CD4-positive, alpha-beta T cell treated with Interleukin-1 beta for 1 hour (primary cell): ENCODE data around the gene PPP1R1A.

Source experiments
- DNase-seq, 2 donors: peaks; one replicate each; pipeline ENCODE4 v3.0.0-alpha.2; 2020 to 2022

Gene PPP1R1A

GRCh38 chr12:54588110-54588889 lies at the start of gene PPP1R1A:
Gene PPP1R1A, minus strand, starts transcription at chr12:54588659. Its CDS starts 171 bp downstream, at chr12:54588488.
- no peak for DNase-seq

- no peak for DNase-seq
Observed at GRCh38 chr12:54634795-54635194, 46.3 kb upstream of the PPP1R1A start, which contains the start of gene LACRT. Gene LACRT, minus strand, starts transcription at chr12:54634895. Its CDS starts 54 bp downstream, at chr12:54634841.

GRCh38 chr12:54631988-54632728 lies 43.7 kb upstream of the PPP1R1A start:
- no peak for DNase-seq

GRCh38 chr12:54631551-54631950 lies 43.1 kb upstream of the PPP1R1A start:
- DNase-seq = no peak

GRCh38 chr12:54629925-54630324 lies 41.5 kb upstream of the PPP1R1A start:
- DNase-seq = no peak

- DNase-seq = no peak
Observed at GRCh38 chr12:54628186-54628846, 39.9 kb upstream of the PPP1R1A start.

GRCh38 chr12:54627304-54627703 lies 38.8 kb upstream of the PPP1R1A start:
- DNase-seq = no peak

- no peak for DNase-seq
Observed at GRCh38 chr12:54625598-54625997, 37.1 kb upstream of the PPP1R1A start.

- DNase-seq = no peak
Observed at GRCh38 chr12:54624315-54625279, 36.1 kb upstream of the PPP1R1A start.

GRCh38 chr12:54622463-54623183 lies 34.2 kb upstream of the PPP1R1A start:
- no peak for DNase-seq

GRCh38 chr12:54616933-54617680 lies 28.6 kb upstream of the PPP1R1A start:
- no peak for DNase-seq

- no peak for DNase-seq
Observed at GRCh38 chr12:54612225-54612750, 23.8 kb upstream of the PPP1R1A start.

GRCh38 chr12:54611715-54612149 lies 23.3 kb upstream of the PPP1R1A start:
- DNase-seq = no peak

- DNase-seq = no peak
Observed at GRCh38 chr12:54608769-54609168, 20.3 kb upstream of the PPP1R1A start.

- no peak for DNase-seq
Observed at GRCh38 chr12:54608156-54608555, 19.7 kb upstream of the PPP1R1A start.

- DNase-seq = no peak
Observed at GRCh38 chr12:54606556-54606955, 18.1 kb upstream of the PPP1R1A start.

GRCh38 chr12:54605138-54605970 lies 16.9 kb upstream of the PPP1R1A start:
- DNase-seq = no peak

- no peak for DNase-seq
Observed at GRCh38 chr12:54604436-54604835, 16.0 kb upstream of the PPP1R1A start.

- no peak for DNase-seq
Observed at GRCh38 chr12:54603872-54604271, 15.4 kb upstream of the PPP1R1A start.
